PC-9 (cell line): ENCODE data around the gene ADIPOQ.

Experiments
- EZH2 ChIP-seq: fragments of 200-600 bp; sonication (generic); IDR thresholded peaks from 2 replicates; pipeline ENCODE4 v1.8.0; 2017; ENCODE audit warnings: antibody characterized with exemption, low read depth
- TF ChIP-seq, protein P1 (sequence below): fragments of 200-600 bp; sonication (generic); conservative IDR thresholded peaks from 2 replicates; pipeline ENCODE4 v1.6.1; 2017; ENCODE audit warnings: mixed run types, antibody characterized with exemption, mild to moderate bottlenecking, moderate library complexity

DNA sequence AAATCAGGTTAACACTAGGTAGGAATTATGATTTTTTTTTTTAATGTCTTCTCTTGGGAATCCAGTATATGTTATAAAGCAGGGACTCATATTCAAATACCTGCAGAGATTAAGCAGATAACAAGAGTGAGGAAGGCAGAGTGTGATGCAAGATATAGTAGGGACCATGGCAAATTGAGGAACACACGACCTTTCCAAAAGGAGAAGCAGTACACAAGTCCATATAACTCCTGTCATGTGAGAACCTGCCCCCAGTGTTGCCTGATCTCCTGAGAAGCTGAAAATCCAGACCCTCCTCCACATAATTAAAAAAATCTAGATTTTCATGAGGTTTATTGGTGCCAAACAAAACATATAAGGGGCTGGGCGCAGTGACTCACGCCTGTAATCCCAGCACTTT, 39.8 kb upstream of the ADIPOQ start:
- TF ChIP-seq EZH2: no peak
- TF ChIP-seq, protein P1, sequence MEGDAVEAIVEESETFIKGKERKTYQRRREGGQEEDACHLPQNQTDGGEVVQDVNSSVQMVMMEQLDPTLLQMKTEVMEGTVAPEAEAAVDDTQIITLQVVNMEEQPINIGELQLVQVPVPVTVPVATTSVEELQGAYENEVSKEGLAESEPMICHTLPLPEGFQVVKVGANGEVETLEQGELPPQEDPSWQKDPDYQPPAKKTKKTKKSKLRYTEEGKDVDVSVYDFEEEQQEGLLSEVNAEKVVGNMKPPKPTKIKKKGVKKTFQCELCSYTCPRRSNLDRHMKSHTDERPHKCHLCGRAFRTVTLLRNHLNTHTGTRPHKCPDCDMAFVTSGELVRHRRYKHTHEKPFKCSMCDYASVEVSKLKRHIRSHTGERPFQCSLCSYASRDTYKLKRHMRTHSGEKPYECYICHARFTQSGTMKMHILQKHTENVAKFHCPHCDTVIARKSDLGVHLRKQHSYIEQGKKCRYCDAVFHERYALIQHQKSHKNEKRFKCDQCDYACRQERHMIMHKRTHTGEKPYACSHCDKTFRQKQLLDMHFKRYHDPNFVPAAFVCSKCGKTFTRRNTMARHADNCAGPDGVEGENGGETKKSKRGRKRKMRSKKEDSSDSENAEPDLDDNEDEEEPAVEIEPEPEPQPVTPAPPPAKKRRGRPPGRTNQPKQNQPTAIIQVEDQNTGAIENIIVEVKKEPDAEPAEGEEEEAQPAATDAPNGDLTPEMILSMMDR: no peak
